T-helper 22 cell (primary cell): ENCODE results near the gene ZNF473.
A peak's percentile ranks its signal among the peaks of the same experiment; 100 is the strongest.

ENCODE experiments used
- DNase-seq: peaks from one replicate; pipeline ENCODE4 v3.0.0-alpha.2; 2020; ENCODE audit warnings: low read depth

The ZNF473 gene

GRCh38 chr19:50025794-50026549 lies at the start of gene ZNF473:
ZNF473 (plus strand) TSS chr19:50026005; CDS start chr19:50031083, 5,078 bp downstream.
- DNase-seq, result peak; percentile 92

- DNase-seq, result no peak
Measured at GRCh38 chr19:49976496-49976895, 49.3 kb upstream of the ZNF473 start.

DNA sequence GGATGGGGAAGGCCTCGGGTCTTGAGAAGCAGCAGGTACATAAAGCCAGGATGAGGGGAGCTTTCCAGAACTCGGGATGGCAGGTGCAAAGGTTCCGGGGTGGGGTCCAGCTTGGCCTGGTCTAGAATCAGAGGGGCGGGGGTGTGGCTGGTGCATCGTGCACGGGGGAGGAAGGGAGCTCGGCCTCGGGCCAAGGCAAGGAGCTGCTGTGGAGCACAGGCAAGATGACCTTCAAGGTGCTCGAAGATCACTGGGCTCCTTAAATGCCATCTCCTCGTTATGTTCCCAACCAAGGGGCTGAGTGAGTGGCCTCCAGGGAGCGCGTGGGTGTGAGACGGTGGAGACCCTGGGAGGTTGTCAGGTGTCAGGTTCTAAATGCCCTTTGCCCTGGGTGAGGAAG lies 48.7 kb upstream of the ZNF473 start:
- no peak for DNase-seq

DNA sequence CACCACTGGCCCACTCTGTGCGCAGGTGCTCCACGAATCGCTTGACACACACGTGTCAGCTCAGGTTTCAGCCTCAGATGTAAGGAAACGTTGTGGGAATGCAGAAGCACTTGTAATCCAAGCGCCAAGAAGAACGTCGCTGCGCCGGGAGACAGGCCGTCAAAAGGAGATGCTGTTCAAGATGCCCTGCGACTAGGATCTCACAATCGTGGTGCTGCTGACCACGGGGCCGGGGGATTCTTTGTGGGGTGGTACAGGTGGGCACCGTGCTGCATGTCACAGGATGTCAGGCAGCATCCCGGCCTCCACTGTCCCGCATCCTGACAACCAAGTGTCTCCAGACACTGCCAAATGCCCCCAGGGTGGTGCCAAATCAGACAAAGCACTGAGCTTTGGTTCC lies 47.9 kb upstream of the ZNF473 start:
- no peak for DNase-seq

DNA sequence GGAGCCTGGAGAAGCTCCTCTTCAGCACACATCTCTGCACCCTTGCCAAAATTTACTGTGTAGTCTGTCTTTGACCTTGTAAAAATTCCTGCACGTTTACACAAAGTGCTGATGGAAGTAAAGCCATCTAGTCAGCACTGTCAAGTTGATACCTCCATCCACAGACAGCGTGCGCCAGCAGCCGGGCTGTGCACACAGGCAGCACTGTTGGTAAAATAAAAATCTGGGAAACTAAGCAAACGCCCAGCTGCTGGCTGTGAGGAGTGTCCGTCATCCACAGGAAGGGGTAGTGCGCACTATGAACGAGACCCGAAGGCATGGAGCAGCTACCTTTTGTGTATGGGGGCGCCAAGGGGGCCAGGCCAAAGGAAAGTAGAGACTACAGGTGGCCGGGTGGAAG lies 47.5 kb upstream of the ZNF473 start:
- no peak for DNase-seq

DNA sequence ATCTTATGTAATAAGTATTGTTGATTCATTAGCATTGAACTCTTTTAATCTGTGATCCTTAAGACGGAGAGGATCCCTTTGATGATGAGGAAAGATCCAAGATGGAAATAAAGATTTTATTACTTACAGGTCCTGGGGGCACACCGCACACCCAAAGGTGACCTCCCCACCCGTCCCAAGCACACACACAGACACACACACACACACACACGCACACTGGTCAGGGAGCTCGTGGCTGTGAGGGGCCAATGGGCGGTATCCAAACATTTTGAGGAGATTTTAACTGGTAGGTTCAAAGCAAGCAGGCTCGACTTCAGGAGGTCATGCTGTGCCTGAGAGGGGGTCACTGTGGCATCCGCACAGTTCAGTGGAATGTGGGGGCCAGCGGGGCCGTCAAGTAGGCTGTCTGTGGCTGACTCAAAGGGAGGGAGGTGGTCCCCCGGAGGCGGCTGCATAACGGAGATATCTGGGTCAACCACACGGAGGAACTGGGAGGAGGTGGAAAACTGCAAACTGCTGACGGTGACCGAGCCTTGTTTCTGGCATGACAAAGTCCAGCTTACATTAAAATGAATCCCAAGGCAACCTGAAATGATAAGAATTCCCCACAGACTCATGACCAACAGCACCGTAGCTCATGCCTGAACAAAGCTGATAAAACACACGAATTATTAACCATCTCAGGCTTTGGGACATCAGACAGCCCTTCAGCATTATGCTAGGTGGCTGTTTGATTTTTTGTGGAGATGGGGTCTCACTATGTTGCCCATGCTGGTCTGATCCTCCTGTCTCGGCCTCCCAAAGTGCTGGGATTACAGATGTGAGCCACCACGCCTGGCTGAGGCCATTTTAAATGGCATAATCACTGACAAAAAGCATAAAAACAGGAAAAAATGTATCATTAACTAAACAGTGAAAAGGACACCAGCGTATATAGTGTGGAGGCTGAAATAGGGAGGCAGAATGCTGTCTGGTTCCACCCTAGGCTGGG lies 43.9 kb upstream of the ZNF473 start:
- DNase-seq, result no peak

- peak; percentile 37 for DNase-seq
Measured at GRCh38 chr19:49983645-49984229, 42.1 kb upstream of the ZNF473 start.

DNA sequence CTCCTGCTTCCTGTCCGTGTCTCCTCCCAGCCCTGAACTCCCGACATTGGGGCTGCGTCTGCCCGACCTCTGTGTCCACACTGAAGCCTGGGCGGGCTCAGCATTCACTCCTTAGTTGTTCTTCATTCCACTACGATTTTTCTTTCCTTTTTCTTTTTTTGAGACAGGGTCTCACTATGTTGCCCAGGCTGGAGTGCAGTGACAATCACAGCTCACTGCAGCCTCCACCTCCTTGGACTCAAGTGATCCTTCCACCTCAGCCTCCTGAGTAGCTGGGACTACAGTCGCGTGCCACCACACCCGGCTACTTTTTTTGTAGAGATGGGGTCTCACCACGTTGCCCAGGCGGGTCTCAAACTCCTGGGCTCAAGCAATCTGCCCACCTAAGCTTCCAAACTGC lies 41.3 kb upstream of the ZNF473 start:
- DNase-seq, result no peak

DNA sequence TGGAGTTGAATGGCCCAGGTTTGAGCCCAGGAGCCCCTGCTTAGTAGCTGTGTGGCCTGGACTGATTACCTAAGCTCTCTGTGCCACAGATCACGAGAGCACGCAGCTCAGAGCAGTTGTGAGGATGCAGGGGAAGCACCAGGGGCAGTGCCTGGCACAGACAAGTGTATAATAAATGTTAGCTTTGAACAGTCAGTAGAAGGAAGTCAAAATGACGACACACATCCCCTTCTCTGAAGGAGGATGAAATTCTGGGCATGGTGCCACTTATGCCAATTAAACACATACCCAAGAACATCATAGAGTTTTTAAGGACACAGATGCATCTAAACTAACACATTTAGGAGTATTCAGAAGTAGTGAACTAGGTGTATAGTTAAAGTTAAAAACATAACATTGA lies 39.9 kb upstream of the ZNF473 start:
- DNase-seq, result no peak

DNA sequence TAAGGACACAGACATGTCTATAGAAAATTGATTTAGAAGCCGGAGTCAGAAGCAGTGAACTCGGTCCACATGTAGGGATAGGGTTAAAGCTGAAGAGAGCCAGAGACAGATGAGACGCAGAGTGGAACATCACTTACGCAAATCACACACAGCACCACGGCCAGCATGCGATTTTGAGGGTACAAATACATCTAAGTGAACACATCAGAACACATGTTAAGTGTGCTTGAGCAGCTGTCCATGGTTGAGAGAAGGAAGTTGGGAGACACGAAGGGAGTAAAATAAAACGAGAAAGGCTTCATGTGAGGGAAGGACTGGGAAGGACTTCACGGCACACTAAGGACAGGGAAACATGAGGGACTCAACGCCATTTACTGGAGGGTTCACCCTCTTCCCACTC lies 39.5 kb upstream of the ZNF473 start:
- no peak for DNase-seq

- peak; percentile 55 for DNase-seq
Measured at GRCh38 chr19:49987159-49987698, 38.6 kb upstream of the ZNF473 start.

- DNase-seq, result no peak
Measured at GRCh38 chr19:49988007-49988406, 37.8 kb upstream of the ZNF473 start.

DNA sequence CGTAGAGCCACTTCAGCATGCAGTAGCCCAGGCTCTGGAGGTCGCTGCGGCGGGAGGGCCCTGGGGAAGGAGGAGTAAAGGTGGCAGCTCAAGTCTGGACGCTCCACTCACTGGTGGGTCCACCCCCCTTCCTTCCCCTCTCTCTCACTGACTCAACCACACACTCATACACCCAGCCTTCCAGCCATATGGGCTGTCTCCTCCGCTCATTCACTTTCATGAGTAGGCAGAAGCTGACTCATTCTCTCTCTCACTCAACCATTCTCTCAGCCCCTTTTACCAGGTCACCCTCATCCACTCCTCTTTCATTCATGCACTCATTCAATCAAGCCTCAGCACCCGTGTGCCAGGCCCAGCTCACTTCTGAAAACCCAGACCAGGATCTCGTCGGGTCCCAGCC lies 37.4 kb upstream of the ZNF473 start:
- no peak for DNase-seq

DNA sequence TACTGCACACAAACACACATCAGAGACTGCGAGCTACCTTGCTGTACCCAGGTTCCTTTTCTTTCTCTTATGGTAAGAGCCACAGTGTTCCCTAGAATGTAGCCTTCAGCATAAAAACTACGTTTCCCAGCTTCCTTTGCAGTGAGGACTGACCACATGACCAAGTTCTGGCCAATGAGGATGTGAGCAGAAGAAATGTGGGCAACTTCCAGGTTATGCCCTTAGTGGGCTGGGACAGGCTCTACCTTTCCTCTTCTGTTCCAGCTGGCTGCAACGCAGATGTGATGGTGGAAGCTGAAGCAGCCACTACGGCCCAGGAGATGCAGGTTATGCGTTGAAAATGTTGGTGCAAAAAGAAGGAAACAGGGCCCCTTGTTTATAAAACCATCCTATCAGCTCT lies 28.1 kb upstream of the ZNF473 start:
- no peak for DNase-seq

- DNase-seq, result no peak
Measured at GRCh38 chr19:49999371-50000010, 26.3 kb upstream of the ZNF473 start.

- DNase-seq, result no peak
Measured at GRCh38 chr19:50000038-50000840, 25.6 kb upstream of the ZNF473 start.

- DNase-seq, result no peak
Measured at GRCh38 chr19:50000841-50001557, 24.8 kb upstream of the ZNF473 start.

GRCh38 chr19:50001775-50002174 lies 24.0 kb upstream of the ZNF473 start:
- no peak for DNase-seq

DNA sequence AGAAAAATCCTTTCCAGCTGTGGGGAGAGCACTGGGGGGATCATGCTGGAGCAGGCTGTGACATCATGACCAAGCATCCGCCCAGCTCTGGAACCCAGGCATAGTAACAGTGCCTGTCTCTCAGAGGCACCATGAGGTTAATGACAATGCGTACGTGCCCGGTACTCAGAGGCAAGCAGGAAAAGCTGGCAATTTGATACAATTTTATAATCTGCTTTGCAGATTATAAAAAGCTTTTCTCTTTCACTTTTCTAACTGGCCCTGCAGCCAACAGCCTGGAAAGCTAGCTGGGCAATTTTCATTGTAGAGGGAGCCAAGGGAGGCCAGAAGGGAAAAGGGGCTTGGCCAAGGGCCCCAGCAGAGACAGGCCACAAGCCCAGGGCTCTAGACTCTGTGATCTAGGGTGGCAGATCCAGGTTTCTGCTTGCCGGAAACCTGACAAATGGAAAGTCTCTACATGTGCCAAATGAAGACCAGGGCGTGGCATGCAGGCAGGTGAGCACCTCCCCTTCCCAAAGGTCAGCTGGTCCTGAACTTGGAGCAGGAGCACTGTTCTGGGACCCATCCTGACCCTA lies 23.3 kb upstream of the ZNF473 start:
- DNase-seq, result no peak

- no peak for DNase-seq
Measured at GRCh38 chr19:50003254-50003788, 22.5 kb upstream of the ZNF473 start.
